22Rv1 (cell line): ENCODE data around the gene GTF2IRD2.
"Not testable (repeated sequence)": the region's sequence is repeated elsewhere in the genome, so short reads cannot be mapped to it uniquely, and the experiment has no call there.

Experiments used
- H3K27ac ChIP-seq: fragments of 450-650 bp; 2 replicates; pipeline ENCODE4 v1.5.1; 2017

Gene GTF2IRD2

DNA sequence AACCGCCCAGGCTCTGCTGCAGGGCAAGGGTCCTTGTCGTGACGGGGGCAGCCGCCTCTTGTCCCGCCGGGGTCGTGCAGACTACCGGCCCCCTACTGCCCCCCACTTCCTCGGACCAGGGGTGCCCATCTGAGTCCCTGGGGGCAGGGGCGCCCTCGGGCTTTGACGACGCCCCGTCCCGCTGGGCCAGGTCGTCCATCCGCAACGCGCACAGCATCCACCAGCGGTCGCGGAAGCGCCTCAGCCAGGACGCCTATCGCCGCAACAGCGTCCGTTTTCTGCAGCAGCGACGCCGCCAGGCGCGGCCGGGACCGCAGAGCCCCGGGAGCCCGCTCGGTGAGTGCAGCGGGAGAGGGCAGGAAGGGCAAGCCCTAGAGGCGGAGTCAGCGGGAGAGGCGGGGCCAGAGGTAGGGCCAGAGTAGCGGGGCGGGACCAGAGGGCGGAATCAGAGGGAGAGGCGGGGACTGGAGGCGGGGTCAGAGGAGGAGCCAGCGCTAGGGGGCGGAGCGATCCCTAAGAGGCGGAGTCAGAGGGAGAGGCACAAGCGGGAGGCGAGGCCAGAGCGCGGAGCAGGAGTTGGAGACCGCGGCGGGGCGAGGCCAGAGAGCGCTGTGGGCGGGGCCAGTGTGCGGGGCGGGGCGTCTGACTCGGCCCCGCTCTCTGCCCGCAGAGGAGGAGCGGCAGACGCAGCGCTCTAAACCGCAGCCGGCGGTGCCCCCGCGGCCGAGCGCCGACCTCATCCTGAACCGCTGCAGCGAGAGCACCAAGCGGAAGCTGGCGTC is 62.8 kb downstream of the GTF2IRD2 start:
- H3K27ac ChIP-seq = not testable (repeated sequence)

DNA sequence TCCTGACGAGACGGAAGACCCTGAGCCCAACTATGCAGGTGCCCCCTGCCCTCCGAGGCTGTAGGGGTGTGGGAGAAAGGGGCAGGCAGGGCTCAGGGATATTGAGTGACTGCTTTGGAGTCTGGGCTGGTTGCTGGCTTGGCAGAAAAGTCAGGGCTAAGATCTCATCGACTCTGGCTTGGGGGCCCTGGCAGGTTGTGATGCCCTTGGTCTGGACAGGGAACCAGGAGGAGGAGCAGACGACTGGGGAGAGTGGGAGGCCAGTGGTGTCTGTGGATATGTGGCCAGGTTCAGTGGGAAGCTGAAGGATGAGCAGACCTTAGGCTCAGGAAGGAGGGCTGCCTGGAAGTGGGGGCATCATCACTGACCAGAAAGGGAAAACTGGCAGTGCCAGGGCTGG is 67.8 kb downstream of the GTF2IRD2 start:
- H3K27ac ChIP-seq = not testable (repeated sequence)

DNA sequence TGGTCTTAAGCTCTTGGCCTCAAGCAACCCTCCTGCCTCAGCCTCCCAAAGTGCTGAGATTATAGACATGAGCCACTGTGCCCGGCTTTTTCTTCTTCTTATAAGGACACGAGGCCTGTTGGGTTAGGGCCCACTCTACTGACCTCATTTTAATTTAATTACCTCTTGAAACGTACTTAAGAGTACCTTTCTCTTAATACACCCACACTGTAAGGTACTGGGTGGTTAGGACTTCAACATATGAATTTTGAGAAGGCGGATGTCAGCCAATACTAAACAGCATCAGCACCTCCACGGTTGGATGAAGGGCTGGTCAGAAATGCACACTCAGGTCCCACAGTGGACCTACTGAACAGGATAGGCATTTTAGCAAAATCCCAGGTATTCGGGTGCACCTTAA is 69.7 kb downstream of the GTF2IRD2 start:
- H3K27ac ChIP-seq = not testable (repeated sequence)

DNA sequence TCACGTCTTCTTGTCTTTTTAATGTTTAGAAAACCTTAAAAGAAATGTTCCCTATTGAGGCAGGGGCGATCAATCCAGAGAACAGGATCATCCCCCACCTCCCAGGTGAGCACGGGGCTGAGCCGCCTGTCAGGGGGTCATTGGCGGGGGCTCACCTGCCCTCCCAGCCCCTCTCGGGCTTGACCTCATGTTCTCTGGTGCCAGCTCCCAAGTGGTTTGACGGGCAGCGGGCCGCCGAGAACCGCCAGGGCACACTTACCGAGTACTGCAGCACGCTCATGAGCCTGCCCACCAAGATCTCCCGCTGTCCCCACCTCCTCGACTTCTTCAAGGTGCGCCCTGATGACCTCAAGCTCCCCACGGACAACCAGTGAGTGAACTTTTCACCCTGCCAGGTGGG is 72.4 kb downstream of the GTF2IRD2 start:
- not testable (repeated sequence) for H3K27ac ChIP-seq

DNA sequence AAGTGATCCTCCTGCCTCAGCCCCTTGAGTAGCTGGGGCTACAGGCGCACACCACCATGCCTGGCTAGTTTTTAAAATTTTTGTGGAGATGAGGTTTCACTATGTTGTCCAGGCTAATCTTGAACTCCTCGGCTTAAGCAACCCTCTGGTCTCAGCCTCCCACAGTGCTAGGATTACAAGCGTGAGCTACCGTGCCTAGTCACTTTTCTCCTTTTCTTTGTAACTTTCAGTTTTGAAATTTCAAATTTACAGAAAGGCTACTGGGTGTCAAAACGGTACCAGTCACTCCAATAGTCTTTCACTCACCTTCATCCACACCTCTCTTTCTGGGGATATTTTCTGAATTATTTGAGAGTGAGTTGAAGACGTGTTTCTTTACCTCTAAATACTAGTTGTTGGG is 76.3 kb downstream of the GTF2IRD2 start:
- not testable (repeated sequence) for H3K27ac ChIP-seq

DNA sequence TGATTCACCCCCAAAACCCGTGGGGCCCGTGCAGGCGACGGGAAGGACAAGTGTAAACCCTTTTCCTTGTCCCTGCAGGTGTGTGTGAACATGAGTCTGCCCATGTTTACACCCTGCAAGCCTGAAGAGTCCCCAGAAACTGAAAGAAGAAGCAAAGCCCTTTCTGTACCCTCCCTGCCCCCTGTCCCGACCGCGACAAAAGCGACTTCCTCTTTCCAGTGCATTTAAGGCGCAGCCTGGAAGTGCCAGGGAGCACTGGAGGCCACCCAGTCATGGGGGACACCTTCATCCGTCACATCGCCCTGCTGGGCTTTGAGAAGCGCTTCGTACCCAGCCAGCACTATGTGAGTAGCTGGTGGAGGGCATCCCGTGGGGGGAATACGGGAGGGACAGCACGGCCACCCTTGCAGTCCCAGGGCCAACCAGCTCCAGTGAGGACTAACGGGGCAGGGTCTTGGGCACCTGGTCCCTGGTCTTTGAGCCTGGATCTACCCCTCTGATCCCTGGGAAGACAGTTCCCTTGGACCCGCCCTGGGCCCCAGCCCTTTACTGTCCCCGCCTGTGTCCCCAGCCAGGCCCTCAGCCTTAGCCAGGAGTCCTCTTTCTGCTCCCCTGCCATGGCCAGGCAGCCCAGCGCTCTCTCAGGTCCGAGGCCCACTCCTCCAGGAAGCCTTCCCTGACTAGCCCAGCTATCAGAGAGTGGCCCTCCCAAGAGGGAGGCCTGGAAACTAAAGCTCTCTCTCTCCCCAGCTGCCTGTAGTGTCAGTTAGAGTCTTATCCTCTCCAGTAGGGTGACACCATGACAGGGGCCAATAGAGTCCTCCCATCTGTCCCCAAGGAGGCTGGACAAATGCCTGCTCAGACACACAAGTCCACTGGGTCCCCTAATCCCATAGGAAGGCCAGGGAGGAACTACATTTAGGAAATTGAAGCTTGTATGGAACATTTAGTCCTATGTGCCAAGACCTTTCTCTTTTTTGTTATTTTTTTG is 77.3 kb downstream of the GTF2IRD2 start, which contains the start of gene NCF1:
NCF1 (plus strand) TSS at position 252 of the 991 bp plus-strand sequence; CDS start at position 273, 21 bp downstream.
- H3K27ac ChIP-seq = not testable (repeated sequence)

DNA sequence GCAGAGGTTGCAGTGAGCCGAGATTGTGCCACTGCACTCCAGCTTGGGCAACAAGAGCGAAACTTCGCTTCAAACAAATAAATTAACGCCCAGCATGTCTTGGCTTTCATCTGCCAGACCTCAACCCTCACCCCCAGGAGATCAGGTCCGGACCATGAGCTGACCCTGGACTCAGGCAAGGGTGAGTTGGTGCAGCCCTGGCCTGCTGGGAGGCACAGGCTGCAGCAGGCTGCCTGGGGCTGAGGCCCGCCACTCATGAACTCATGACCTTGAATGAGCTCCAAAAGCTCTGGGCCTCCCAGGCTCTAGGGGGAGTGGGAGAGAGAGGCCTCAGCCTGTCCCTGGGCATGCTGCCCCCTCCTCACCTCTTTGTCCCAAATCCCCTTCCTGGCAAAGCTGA is 79.3 kb downstream of the GTF2IRD2 start:
- H3K27ac ChIP-seq = not testable (repeated sequence)

DNA sequence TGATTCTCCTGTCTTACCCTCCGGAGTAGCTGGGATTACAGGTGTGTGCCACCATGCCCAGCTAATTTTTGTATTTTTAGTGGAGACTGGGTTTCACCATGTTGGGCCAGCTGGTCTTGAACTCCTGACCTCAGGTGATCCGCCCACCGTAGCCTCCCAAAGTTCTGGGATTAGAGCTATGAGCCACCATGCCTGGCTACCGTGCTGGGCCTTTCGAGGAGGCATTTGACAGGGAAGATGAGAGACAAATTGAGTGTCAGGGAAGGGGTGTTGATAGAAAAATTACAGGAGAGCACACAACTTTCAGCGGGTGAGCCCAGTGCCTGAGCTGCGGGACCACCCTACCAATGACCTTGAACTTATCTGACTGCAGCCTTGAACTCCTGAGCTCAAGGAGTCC is 81.3 kb downstream of the GTF2IRD2 start:
- H3K27ac ChIP-seq = not testable (repeated sequence)

DNA sequence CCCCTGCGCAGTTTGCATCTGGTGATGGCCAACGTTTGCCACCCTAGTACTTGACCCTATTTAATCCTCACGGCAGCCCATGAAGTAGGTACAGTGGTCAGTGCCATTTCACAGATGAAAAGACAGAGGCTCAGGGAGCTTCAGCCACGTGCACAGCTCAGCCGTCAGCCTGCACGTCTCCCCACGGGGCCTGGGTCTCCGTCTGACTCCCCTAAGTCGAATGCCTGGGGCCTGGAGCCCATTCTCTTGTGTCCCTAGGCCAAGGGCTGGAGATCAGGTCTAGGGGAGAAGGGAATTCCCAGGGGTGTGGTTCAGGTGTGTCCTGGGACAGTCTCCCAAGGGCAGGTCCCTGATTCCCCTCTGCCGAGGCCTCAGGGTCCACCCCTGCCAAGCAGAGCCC is 84.4 kb downstream of the GTF2IRD2 start:
- not testable (repeated sequence) for H3K27ac ChIP-seq

DNA sequence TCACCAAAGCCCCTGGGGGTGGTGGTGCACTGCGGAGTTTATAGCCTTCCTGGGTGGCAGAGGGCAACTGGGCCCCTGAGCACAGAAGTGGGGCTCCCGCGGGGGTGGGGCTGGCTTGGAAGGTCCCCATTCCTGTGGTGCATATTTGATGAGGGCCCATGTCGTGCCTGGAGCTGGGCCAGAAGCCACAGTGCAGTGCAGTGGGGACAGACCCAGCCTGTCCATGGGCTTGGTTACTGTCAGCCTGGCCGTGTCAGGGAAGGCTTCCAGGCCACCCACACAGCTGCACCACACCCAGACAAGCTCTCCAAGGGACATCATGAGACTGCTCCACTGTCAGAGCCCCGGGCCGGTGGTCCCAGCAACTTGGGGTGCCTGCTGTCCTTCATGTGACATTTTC is 84.9 kb downstream of the GTF2IRD2 start:
- H3K27ac ChIP-seq = not testable (repeated sequence)

DNA sequence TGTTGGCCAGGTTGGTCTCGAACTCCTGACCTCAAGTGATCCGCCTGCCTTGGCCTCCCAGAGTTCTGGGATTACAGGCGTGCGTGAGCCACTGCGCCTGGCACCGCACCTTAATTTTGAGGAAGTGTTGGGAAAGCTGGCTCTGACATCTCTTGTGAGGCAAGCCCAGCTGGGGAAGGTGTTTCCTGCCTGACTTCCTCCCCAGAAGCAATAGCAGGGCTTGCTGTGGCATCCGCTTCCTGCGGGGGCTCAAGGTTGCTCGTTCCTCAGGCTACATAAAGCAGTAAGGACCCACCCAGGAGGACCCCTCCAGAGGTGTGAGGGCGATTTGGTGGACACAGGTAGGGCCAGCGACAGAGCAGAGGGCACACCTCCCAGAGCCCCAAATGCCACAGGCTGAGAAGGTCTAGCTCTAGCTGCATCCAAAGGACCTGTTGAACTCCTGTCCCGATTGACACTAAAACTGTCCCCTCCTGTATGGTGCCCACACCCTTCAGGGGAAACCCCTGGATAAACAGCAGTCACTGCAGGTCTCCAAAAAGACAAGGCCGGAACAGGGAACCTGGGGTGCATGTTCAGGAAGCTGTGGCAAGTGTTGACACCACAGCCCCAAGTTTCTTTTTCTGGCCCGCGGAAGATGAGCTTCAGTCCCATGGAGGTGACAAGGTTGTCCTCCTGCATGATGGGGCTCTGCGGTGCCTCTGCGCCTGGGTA is 86.0 kb downstream of the GTF2IRD2 start:
- not testable (repeated sequence) for H3K27ac ChIP-seq

DNA sequence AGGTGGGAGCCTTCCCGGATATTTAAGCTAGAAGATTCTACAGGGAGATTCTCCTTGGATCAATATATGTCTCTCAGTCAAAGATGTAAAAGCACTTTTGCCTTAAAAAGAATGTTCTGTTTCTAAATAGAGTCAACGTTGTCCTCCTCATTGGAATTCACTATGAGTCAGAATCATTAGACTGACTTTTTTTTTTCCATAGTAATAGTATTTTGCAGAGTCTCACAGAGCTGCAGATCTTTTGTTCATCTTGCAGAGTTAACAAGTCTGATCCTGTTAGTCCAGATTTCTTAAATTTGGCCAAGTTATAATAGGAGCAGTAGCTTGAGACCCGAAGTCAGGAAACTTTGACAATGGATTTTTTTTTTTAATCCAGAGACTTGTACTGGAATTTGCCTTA is 92.4 kb downstream of the GTF2IRD2 start:
- not testable (repeated sequence) for H3K27ac ChIP-seq

DNA sequence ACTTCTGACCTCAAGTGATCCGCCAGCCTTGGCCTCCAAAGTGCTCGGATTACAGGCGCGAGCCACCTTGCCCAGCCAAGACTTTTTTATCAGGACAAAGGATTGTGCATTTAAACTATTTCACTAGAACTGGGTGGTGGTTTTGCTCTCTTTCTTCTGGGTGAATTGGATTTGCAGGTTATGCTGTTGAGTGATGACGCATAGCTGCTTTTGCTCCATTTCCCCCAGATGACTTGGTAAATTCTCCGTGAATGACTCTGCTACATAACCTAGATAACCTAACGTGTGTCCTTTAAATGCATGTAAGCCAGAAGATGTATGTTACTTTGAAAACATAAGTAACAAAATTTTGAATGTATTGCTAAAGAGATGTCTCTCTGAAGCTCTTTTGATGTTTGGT is 93.1 kb downstream of the GTF2IRD2 start:
- not testable (repeated sequence) for H3K27ac ChIP-seq

DNA sequence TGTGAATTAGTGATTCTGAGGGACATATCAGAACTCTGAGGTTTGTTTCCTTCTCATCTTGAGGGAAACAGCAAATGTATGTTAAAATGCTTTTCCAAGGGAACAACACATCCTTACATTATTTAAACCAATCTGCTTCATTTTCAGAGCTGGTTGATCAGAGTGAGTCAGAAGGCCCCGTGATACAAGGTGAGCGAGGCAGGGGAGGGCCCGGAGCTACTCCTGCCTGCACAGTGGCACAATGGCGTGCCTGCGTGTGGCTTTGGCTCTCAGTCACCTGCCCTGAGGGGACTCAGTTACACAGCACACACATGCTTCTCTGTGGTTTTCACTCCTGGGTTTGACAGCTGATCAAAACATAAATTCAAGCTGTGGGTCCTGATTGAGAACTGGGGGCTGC is 94.7 kb downstream of the GTF2IRD2 start:
- H3K27ac ChIP-seq = not testable (repeated sequence)

DNA sequence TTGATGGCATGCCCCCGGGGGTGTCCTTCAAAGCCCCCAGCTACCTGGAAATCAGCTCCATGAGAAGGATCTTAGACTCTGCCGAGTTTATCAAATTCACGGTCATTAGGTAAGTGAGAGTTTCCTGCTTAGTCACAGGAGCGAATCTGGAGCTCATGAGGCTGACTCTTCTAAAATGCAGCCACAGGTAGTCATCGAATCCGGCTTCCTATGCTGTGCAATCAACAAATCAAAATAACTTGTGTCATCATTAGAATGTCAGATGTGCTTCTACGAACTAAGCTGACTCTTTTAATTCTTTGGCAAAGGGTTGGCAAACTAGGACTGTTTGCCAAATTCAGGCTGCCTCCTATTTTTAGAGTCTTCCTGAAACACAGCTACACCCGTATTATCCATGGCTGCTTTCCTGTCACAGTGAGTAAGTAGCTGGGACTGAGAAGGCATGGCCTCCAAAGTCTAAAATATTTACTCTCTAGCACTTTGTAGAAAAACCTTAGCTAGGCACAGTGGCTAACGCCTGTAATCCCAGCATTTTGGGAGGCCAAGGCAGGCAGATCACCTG is 97.4 kb downstream of the GTF2IRD2 start:
- H3K27ac ChIP-seq = not testable (repeated sequence)
